ENCODE data around the gene INPP5F. TPM values are rescaled to one million over a fixed set of nuclear protein-coding genes. Genes with fewer than 3 reads are reported as not detected.

INPP5F gene
- total and polyA plus RNA-seq, 9 of the 15 experiments (the other 6 are each of a cell fraction or from before 2014, with no cell fraction given), result 1.6 to 7.3 (median 6.0) TPM

GRCh38 chr10:119782981-119783664 is 57.3 kb downstream of the INPP5F start (continued):
- TF ChIP-seq ILK (tag; IDR thresholded peaks at IDR 0.05; ENCODE audit: borderline replicate concordance, low read depth) (no peak), ZNF282 (CRISPR knock-in tag; IDR thresholded peaks at IDR 0.05) (no peak)
- TF ChIP-seq, protein P1, sequence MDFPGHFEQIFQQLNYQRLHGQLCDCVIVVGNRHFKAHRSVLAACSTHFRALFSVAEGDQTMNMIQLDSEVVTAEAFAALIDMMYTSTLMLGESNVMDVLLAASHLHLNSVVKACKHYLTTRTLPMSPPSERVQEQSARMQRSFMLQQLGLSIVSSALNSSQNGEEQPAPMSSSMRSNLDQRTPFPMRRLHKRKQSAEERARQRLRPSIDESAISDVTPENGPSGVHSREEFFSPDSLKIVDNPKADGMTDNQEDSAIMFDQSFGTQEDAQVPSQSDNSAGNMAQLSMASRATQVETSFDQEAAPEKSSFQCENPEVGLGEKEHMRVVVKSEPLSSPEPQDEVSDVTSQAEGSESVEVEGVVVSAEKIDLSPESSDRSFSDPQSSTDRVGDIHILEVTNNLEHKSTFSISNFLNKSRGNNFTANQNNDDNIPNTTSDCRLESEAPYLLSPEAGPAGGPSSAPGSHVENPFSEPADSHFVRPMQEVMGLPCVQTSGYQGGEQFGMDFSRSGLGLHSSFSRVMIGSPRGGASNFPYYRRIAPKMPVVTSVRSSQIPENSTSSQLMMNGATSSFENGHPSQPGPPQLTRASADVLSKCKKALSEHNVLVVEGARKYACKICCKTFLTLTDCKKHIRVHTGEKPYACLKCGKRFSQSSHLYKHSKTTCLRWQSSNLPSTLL (IDR thresholded peaks at IDR 0.05), result no peak

DNA sequence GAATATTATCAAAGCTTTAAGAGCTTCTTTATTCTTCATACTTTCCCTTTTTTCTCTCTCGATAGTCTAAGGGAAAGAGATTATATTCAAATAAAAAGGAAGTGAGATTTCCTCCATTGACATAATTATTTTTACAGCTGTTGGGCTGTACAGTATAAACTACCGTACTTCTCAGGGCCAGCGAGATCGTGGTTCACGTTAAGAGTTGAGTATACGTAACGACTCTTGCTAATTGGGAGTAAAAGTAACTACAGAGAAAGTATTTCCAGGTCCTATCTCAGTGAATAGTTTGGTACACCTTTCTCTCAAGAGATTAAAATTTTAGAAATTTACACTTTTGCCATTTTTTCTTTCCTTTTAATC is 57.8 kb downstream of the INPP5F start:
- Histone ChIP-seq H3K27me3 (ENCODE audit: control insufficient read depth in 2 of 2, insufficient read depth in 2 of 2, low read length in 2 of 2) (no peaks in the 10 kb centered on the region), H2AFZ (ENCODE audit: low read depth, low read length) (no peak overlapping the region), H3K36me3 (ENCODE audit: control insufficient read depth, insufficient read depth, low read length) (no peaks in the 10 kb centered on the region), H3K9ac (ENCODE audit: insufficient read depth in 1 of 2, low read depth in 2 of 2, low read length in 2 of 2) (no peak overlapping the region), H3K4me1 (replicated peaks in 1 of 2; ENCODE audit: control insufficient read depth in 2 of 2, insufficient read depth in 2 of 2, low read length in 2 of 2) (peaks cover 2 to 16% of the 10 kb centered on the region in 2 experiments; a peak in 4 of 5 replicates), H4K20me1 (replicated peaks; ENCODE audit: control insufficient read depth, insufficient read depth, low read length) (no peaks in the 10 kb centered on the region), H3K4me3 (no peak overlapping the region), H3K9me1 (ENCODE audit: control insufficient read depth, insufficient read depth, low read length) (no peaks in the 10 kb centered on the region), H3K27ac (ENCODE audit: extremely low read depth, low read depth, low read length) (no peak overlapping the region), H3K9me3 (replicated peaks; ENCODE audit: control insufficient read depth, insufficient read depth, low read depth, low read length) (no peaks in the 10 kb centered on the region), H3K79me2 (ENCODE audit: control insufficient read depth, insufficient read depth, low read length) (no peaks in the 10 kb centered on the region), H3K4me2 (ENCODE audit: insufficient read depth, low read length) (no peak overlapping the region)
- DNase-seq (ENCODE audit: extremely low read depth in 1 of 4, low spot score in 3 of 4), result no peak
- no TSS peak for BruUV-seq (replicated peaks)
- FAIRE-seq, result no peak
- ChIA-PET CTCF (ENCODE audit: low intra/inter-chr PET ratio) (no interaction called here), POLR2A (no interaction called here)
- in situ Hi-C loops (cut with MboI), result no loop called here
- no peak for ATAC-seq
- WGBS (ENCODE audit: insufficient coverage, low coverage, missing lambda C conversion rate), result 87% methylated on average over 7 of the region's 7 CpGs
- TF ChIP-seq ZNF263 (CRISPR knock-in tag; IDR thresholded peaks at IDR 0.05; ENCODE audit: borderline replicate concordance) (no peak), ZNF398 (CRISPR knock-in tag; IDR thresholded peaks at IDR 0.05) (no peak), PCBP1 (IDR thresholded peaks at IDR 0.05; ENCODE audit: low read depth, low read length, poor library complexity, severe bottlenecking) (no peak), ZNF589 (CRISPR knock-in tag; IDR thresholded peaks at IDR 0.05; ENCODE audit: low read depth) (no peak), RBBP5 (IDR thresholded peaks at IDR 0.05; ENCODE audit: borderline replicate concordance, insufficient read depth, low read length, poor library complexity, severe bottlenecking) (no peak), FOXK1 (CRISPR knock-in tag; IDR thresholded peaks at IDR 0.05; ENCODE audit: borderline replicate concordance) (no peak), SIN3A (IDR thresholded peaks at IDR 0.05; ENCODE audit: borderline replicate concordance in 2 of 2, control insufficient read depth in 1 of 2, low read depth in 2 of 2, low read length in 2 of 2) (no peak)
- intact Hi-C loops (cut with micrococcal nuclease), result no loop called here

Measured in K562 (cell line).